Measurements from ENCODE around the gene PPCDC.

The PPCDC gene, protein sequence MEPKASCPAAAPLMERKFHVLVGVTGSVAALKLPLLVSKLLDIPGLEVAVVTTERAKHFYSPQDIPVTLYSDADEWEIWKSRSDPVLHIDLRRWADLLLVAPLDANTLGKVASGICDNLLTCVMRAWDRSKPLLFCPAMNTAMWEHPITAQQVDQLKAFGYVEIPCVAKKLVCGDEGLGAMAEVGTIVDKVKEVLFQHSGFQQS

DNA sequence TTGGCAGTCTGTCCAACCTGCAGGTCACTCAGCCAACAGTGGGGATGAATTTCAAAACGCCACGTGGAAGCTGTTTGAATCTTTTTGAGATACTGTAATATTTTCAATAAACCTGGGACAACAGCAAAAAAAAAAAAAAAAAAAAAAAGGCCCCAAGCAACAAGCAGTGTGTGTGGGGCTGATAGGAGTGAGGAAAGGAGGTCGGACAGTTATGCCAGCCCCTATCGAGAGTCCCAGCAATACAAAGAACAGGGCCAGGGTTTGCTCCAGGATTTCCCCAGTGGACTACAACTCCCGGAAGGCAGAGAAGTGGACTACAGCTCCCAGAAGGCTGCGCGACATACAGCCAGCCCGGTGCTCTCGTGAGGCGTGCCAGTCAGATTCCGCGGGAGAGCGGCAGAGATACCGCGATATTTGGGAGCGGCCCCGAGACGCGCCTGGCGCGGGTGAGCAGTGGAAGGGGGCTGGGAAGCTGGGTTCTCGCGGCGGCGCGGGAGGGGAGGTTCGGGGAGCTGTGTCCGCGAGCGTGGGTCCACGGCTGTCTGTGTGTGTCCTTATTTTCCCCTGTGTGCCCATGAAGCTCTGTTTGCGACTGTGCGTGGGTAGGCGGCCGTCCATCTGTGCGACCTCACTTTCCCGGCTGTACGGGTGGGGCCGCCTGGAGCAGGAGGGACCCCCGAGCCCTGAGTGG, at the start of gene PPCDC:
Gene PPCDC (plus strand): TSS at position 410 of the 691 bp plus-strand sequence. CDS start 4,729 bp downstream, outside the sequence.
- H3K4me3 ChIP-seq (replicated peaks; ENCODE audit: low read depth, low read length) = peak within 1 kb of the TSS; percentile 97
- DNase-seq (ENCODE audit: low read depth) = peak; percentile 96
- TF ChIP-seq, protein P1, sequence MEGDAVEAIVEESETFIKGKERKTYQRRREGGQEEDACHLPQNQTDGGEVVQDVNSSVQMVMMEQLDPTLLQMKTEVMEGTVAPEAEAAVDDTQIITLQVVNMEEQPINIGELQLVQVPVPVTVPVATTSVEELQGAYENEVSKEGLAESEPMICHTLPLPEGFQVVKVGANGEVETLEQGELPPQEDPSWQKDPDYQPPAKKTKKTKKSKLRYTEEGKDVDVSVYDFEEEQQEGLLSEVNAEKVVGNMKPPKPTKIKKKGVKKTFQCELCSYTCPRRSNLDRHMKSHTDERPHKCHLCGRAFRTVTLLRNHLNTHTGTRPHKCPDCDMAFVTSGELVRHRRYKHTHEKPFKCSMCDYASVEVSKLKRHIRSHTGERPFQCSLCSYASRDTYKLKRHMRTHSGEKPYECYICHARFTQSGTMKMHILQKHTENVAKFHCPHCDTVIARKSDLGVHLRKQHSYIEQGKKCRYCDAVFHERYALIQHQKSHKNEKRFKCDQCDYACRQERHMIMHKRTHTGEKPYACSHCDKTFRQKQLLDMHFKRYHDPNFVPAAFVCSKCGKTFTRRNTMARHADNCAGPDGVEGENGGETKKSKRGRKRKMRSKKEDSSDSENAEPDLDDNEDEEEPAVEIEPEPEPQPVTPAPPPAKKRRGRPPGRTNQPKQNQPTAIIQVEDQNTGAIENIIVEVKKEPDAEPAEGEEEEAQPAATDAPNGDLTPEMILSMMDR (IDR thresholded peaks at IDR 0.05; ENCODE audit: low read length, missing control alignments) = no peak

DNA sequence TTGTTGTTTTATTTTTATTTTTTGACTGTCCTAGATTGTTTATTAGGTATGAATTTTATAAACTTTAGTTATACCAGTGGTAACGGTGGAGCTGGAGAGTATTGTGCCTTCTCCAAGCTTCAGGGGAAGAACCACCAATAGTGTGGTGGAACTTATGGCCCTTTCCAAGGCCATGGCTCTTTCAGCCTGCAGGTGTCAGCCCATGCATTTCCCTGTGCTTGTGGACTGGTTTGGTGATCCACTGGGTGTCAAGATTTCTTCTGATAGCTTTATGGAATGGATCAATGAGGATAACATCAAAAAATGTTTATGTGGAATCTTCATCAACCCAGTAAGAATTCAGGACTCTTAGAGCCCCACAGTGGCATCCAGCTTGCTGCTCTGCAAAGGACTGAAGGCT, 47.2 kb upstream of the PPCDC start:
- DNase-seq (ENCODE audit: low read depth) = no peak
- TF ChIP-seq, protein P1 (IDR thresholded peaks at IDR 0.05; ENCODE audit: low read length, missing control alignments) = no peak

DNA sequence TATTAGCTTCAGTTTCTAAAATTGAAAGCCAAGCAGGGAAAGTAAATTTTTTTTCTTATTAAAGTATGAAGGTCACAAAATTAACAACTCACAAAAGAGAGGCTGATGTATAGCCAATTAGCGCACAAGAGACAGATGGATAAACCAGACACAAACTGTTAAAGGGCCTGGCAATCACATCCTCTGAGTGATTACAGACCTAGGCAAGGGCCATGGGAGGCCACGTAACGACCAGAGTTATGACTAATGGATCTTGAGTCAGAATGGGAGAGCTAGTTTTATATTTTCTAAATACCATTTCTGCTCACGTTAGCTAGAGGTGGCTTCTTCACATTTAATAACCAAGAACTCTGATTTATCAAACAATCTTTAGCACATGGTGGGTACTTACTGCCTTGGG, 45.8 kb upstream of the PPCDC start:
- DNase-seq (ENCODE audit: low read depth) = no peak
- no peak overlapping the region for H3K4me3 ChIP-seq (replicated peaks; ENCODE audit: low read depth, low read length)
- TF ChIP-seq, protein P1 (IDR thresholded peaks at IDR 0.05; ENCODE audit: low read length, missing control alignments) = no peak

More for the DNA sequence above, 47.2 kb upstream of the PPCDC start:
- H3K4me3 ChIP-seq (replicated peaks; ENCODE audit: low read depth, low read length) = no peak overlapping the region

DNA sequence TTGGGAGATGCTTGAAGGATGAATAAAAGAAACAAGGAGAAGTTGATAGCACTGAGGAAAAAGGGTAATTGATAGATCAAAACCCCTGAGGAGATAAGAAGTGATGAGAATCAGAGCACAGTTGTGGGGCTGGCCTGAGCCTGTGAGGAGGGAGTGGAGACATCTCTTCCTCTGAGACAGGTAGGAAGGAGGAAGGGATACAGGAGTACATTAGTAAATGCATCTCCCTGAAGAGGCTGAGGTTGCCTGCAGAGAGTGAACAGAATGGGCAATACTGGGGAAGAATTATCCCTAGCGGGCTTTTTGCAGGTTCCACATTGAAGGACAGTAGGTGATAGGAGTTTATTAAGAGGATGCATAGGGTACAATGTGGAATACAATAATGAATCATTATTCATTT, 45.3 kb upstream of the PPCDC start:
- H3K4me3 ChIP-seq (replicated peaks; ENCODE audit: low read depth, low read length) = no peak overlapping the region
- no peak for DNase-seq (ENCODE audit: low read depth)
- TF ChIP-seq, protein P1 (IDR thresholded peaks at IDR 0.05; ENCODE audit: low read length, missing control alignments) = no peak

DNA sequence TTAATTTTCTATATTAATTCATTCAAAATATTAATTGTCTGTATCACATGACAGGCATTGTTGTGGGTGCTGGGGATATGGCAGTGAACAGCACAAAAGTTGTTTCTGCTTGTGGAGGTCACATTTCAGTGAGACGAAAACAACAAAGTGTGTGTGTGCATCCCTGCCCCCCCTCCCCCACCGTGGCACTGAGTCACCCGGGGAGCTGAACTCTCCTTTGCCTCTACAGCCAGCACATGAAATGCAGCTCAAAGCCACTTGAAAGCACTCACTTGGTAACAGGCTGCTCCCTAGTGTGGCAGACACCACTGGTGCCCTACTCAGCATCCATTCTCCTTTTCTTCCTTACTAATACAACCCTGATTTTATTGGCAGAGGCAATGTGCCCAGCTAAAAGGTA, 44.9 kb upstream of the PPCDC start:
- TF ChIP-seq, protein P1 (IDR thresholded peaks at IDR 0.05; ENCODE audit: low read length, missing control alignments) = no peak
- H3K4me3 ChIP-seq (replicated peaks; ENCODE audit: low read depth, low read length) = no peak overlapping the region
- peak; percentile 22 for DNase-seq (ENCODE audit: low read depth)

DNA sequence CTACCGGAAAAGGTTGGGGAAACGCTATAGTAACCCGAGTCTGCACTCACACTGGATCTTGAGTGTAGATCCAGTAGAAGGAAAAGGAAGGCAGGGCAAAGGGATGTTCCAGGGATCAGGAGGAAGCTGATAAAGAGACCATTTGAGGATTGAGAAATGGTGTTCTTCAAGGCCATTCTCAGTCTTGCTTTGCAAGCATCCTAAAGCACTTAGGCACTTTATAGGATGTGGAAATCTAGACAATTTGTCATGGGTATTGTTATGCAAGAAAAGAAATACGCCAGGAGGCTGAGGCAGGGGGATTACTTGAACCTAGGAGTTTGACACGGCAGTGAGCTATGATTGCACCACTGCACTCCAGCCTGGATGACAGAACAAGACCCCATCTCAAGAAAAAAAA, 41.2 kb upstream of the PPCDC start:
- DNase-seq (ENCODE audit: low read depth) = no peak
- TF ChIP-seq, protein P1 (IDR thresholded peaks at IDR 0.05; ENCODE audit: low read length, missing control alignments) = no peak
- no peak overlapping the region for H3K4me3 ChIP-seq (replicated peaks; ENCODE audit: low read depth, low read length)

All from fibroblast of pulmonary artery (primary cell).